DND-41 (cell line): ENCODE results near the gene SIRPG.

ENCODE experiments used
- ATAC-seq: fragments of 200-7000 bp; cut with Tn5 transposase; 3 replicates; pipeline ENCODE4 v1.9.1; 2021; ENCODE audit warnings: low read depth; ENCODE audit not compliant: insufficient read depth
- DNase-seq: peaks from one replicate; pipeline ENCODE4 v3.0.0-alpha.2; 2020
- H2AFZ ChIP-seq: 2 replicates; pipeline ENCODE4 v1.6.0; 2012; ENCODE audit warnings: low read depth, low read length
- H3K27ac ChIP-seq: 2 replicates; pipeline ENCODE4 v1.5.1; 2012; ENCODE audit warnings: low read length, inconsistent platforms
- H3K27me3 ChIP-seq: fragments of 200-600 bp; sonication (generic); 2 replicates; pipeline ENCODE4 v1.6.0; 2012; ENCODE audit warnings: low read length, mild to moderate bottlenecking, inconsistent platforms; ENCODE audit not compliant: insufficient read depth, poor library complexity
- H3K36me3 ChIP-seq: 2 replicates; pipeline ENCODE4 v1.5.1; 2012; ENCODE audit warnings: low read length, inconsistent platforms; ENCODE audit not compliant: insufficient read depth
- H3K4me1 ChIP-seq: 2 replicates; pipeline ENCODE4 v1.5.1; 2012; ENCODE audit warnings: mild to moderate bottlenecking, low read length; ENCODE audit not compliant: insufficient read depth
- H3K4me2 ChIP-seq: 2 replicates; pipeline ENCODE4 v1.6.0; 2012; ENCODE audit warnings: mild to moderate bottlenecking, moderate library complexity, low read length, inconsistent platforms; ENCODE audit not compliant: insufficient read depth
- H3K4me3 ChIP-seq, 2 experiments: fragments of 200-600 bp in 1 of 2; shearing (Covaris generic) in 1 of 2; 2 replicates each; pipeline ENCODE4 v1.5.1; 2012 to 2016; ENCODE audit warnings: inconsistent platforms in 2 of 2, low read length in 2 of 2, mild to moderate bottlenecking in 2 of 2, low read depth in 1 of 2, moderate library complexity in 1 of 2
- H3K79me2 ChIP-seq: 2 replicates; pipeline ENCODE4 v1.6.0; 2012; ENCODE audit warnings: low read length, inconsistent platforms; ENCODE audit not compliant: insufficient read depth
- H3K9ac ChIP-seq: 2 replicates; pipeline ENCODE4 v1.6.0; 2012; ENCODE audit warnings: low read depth, mild to moderate bottlenecking, inconsistent platforms, low read length, moderate library complexity
- H3K9me3 ChIP-seq: 2 replicates; pipeline ENCODE4 v1.5.1; 2012; ENCODE audit warnings: low read length, moderate library complexity, mild to moderate bottlenecking, inconsistent platforms; ENCODE audit not compliant: insufficient read depth, severe bottlenecking
- H4K20me1 ChIP-seq: 2 replicates; pipeline ENCODE4 v1.6.0; 2012; ENCODE audit warnings: low read length; ENCODE audit not compliant: insufficient read depth
- EZH2 ChIP-seq: IDR thresholded peaks from 3 replicates; pipeline ENCODE4 v1.6.1; 2012; ENCODE audit warnings: borderline replicate concordance, low read depth, mild to moderate bottlenecking, moderate library complexity, low read length, inconsistent platforms; ENCODE audit not compliant: severe bottlenecking
- TF ChIP-seq, protein P1 (sequence below): IDR thresholded peaks from 2 replicates; pipeline ENCODE4 v1.5.1; 2012; ENCODE audit warnings: borderline replicate concordance, low read length, moderate library complexity, mild to moderate bottlenecking; ENCODE audit not compliant: poor library complexity, severe bottlenecking; ENCODE audit errors: extremely low read depth

The SIRPG gene

GRCh38 chr20:1669304-1669703 is 11.7 kb upstream of the SIRPG start:
- ATAC-seq (no peak), DNase-seq (no peak)
- TF ChIP-seq, protein P1, sequence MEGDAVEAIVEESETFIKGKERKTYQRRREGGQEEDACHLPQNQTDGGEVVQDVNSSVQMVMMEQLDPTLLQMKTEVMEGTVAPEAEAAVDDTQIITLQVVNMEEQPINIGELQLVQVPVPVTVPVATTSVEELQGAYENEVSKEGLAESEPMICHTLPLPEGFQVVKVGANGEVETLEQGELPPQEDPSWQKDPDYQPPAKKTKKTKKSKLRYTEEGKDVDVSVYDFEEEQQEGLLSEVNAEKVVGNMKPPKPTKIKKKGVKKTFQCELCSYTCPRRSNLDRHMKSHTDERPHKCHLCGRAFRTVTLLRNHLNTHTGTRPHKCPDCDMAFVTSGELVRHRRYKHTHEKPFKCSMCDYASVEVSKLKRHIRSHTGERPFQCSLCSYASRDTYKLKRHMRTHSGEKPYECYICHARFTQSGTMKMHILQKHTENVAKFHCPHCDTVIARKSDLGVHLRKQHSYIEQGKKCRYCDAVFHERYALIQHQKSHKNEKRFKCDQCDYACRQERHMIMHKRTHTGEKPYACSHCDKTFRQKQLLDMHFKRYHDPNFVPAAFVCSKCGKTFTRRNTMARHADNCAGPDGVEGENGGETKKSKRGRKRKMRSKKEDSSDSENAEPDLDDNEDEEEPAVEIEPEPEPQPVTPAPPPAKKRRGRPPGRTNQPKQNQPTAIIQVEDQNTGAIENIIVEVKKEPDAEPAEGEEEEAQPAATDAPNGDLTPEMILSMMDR, result no peak

GRCh38 chr20:1667502-1668085 is 10.0 kb upstream of the SIRPG start:
- H3K4me1 ChIP-seq, result peaks cover 31% of the 10 kb centered on the region
- no peak overlapping the region for H3K9ac ChIP-seq
- H2AFZ ChIP-seq, result no peak overlapping the region
- no peaks in the 10 kb centered on the region for H4K20me1 ChIP-seq
- H3K4me2 ChIP-seq, result no peak overlapping the region
- H3K27me3 ChIP-seq, result no peaks in the 10 kb centered on the region
- H3K9me3 ChIP-seq, result peaks cover 4% of the 10 kb centered on the region
- no peak for ATAC-seq
- H3K36me3 ChIP-seq, result no peaks in the 10 kb centered on the region
- no peaks in the 10 kb centered on the region for H3K79me2 ChIP-seq
- TF ChIP-seq, protein P1, result no peak
- no peak for TF ChIP-seq EZH2
- no peak for DNase-seq
- no peak overlapping the region for H3K27ac ChIP-seq
- H3K4me3 ChIP-seq, result no peak overlapping the region

More at GRCh38 chr20:1669304-1669703, 11.7 kb upstream of the SIRPG start:
- H3K9ac ChIP-seq, result no peak overlapping the region
- H4K20me1 ChIP-seq, result no peaks in the 10 kb centered on the region
- H3K4me3 ChIP-seq, result no peak overlapping the region
- no peaks in the 10 kb centered on the region for H3K27me3 ChIP-seq
- no peaks in the 10 kb centered on the region for H3K36me3 ChIP-seq
- H3K4me2 ChIP-seq, result no peak overlapping the region
- peaks cover 4% of the 10 kb centered on the region for H3K9me3 ChIP-seq
- no peak overlapping the region for H3K27ac ChIP-seq
- no peak overlapping the region for H2AFZ ChIP-seq
- H3K4me1 ChIP-seq, result peaks cover 21% of the 10 kb centered on the region
- H3K79me2 ChIP-seq, result no peaks in the 10 kb centered on the region

GRCh38 chr20:1666802-1667201 is 9.2 kb upstream of the SIRPG start:
- H3K27ac ChIP-seq, result no peak overlapping the region
- DNase-seq (peak; percentile 43), ATAC-seq (no peak)
- no peaks in the 10 kb centered on the region for H4K20me1 ChIP-seq
- peaks cover 36% of the 10 kb centered on the region for H3K4me1 ChIP-seq
- no peak overlapping the region for H3K4me3 ChIP-seq
- H3K36me3 ChIP-seq, result no peaks in the 10 kb centered on the region
- no peak overlapping the region for H3K4me2 ChIP-seq
- H3K79me2 ChIP-seq, result no peaks in the 10 kb centered on the region
- TF ChIP-seq, protein P1, result no peak
- TF ChIP-seq EZH2, result no peak
- H3K27me3 ChIP-seq, result no peaks in the 10 kb centered on the region
- no peak overlapping the region for H3K9ac ChIP-seq
- H2AFZ ChIP-seq, result no peak overlapping the region
- peaks cover 4% of the 10 kb centered on the region for H3K9me3 ChIP-seq
